ENCODE measurements around the gene PACRG.

GRCh38 chr6:163352966-163353365 is 625.2 kb downstream of the PACRG start:
- TF ChIP-seq CTCF (conservative IDR thresholded peaks at IDR 0.05 in 1 of 2, IDR thresholded peaks at IDR 0.05 in 1 of 2; ENCODE audit: extremely low read depth in 1 of 2, insufficient read depth in 1 of 2, low read depth in 1 of 2, low read length in 2 of 2) (no peak), EZH2 (IDR thresholded peaks at IDR 0.05; ENCODE audit: borderline replicate concordance, low read length) (no peak)
